BE2C (cell line): Measurements from ENCODE around the gene CEACAM1.

Source experiments
- DNase-seq: peaks from one replicate; pipeline ENCODE4 v3.0.0-alpha.2; 2020
- H3K27me3 ChIP-seq: fragments of 250-450 bp; sonication (Bioruptor Pico); 2 replicates; pipeline ENCODE4 v1.5.1; 2020; ENCODE audit warnings: mild to moderate bottlenecking
- H3K36me3 ChIP-seq: fragments of 250-450 bp; sonication (Bioruptor Pico); 2 replicates; pipeline ENCODE4 v1.5.1; 2020; ENCODE audit warnings: mild to moderate bottlenecking
- H3K4me1 ChIP-seq: fragments of 250-450 bp; sonication (Bioruptor Pico); 2 replicates; pipeline ENCODE4 v1.5.1; 2020
- H3K4me3 ChIP-seq: 2 replicates; pipeline ENCODE4 v1.5.1; 2011; ENCODE audit warnings: low read depth, low read length
- H3K9me3 ChIP-seq: fragments of 250-450 bp; sonication (Bioruptor Pico); 2 replicates; pipeline ENCODE4 v1.5.1; 2020
- CTCF ChIP-seq: IDR thresholded peaks from 2 replicates; pipeline ENCODE4 v1.5.1; 2012; ENCODE audit warnings: mild to moderate bottlenecking, low read depth, low read length

Gene CEACAM1

GRCh38 chr19:42480335-42481095 is 47.8 kb downstream of the CEACAM1 start:
- Histone ChIP-seq H3K36me3 (no peaks in the 10 kb centered on the region), H3K4me1 (no peaks in the 10 kb centered on the region), H3K27me3 (no peaks in the 10 kb centered on the region), H3K4me3 (no peak overlapping the region), H3K9me3 (no peaks in the 10 kb centered on the region)
- no peak for DNase-seq
- no peak for TF ChIP-seq CTCF

DNA sequence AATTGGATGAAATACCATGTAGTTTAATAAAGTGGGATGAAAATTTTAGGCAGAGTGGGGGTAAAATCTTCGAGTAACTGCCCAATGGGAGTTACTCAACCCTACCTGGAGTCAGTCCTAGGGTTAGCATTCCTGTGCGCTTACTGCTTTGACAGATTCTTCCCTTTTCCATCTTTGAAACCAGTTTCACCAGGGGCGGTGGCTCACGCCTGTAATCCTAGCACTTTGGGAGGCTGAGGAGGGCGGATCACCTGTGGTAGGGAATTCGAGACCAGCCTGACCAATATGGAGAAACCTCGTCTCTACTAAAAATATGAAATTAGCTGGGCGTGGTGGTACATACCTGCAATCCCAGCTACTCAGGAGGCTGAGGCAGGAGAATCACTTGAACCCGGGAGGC is 48.5 kb downstream of the CEACAM1 start:
- no peak for DNase-seq
- no peaks in the 10 kb centered on the region for H3K36me3 ChIP-seq
- H3K9me3 ChIP-seq = no peaks in the 10 kb centered on the region; the same call in 1 of the 2 replicates
- H3K4me3 ChIP-seq = no peak overlapping the region
- no peak for TF ChIP-seq CTCF
- H3K27me3 ChIP-seq = no peaks in the 10 kb centered on the region
- no peaks in the 10 kb centered on the region for H3K4me1 ChIP-seq

DNA sequence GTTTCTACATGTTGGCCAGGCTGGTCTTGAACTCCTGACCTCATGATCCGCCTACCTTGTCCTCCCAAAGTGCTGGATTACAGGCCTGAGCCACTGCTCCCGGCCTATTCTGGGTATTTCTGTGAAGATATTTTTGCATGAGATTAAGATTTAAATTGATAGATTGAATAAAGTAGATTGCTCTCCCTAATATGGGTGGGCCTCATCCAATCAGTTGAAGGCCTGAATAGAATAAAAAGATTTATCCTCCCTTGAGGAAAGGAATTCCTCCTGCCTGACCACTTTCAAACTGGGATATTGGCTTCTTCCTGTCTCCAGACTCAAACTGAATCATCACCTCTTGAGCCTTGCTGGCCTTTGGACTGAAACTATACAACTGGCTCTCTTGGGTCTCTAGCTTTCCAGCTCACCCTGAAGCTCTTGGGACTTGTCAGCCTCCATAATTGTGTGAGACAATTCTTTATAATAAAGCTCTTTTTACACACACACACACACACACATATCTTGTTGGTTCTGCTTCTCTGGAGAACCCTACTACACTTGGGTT is 49.4 kb downstream of the CEACAM1 start:
- no peak for DNase-seq
- no peaks in the 10 kb centered on the region for H3K36me3 ChIP-seq
- no peak for TF ChIP-seq CTCF
- no peak overlapping the region for H3K4me3 ChIP-seq
- no peaks in the 10 kb centered on the region for H3K4me1 ChIP-seq
- no peaks in the 10 kb centered on the region; the same call in 1 of the 2 replicates for H3K9me3 ChIP-seq
- H3K27me3 ChIP-seq = no peaks in the 10 kb centered on the region

- Histone ChIP-seq H3K27me3 (no peaks in the 10 kb centered on the region; the same call in 1 of the 2 replicates), H3K9me3 (no peaks in the 10 kb centered on the region; the same call in 1 of the 2 replicates), H3K36me3 (no peaks in the 10 kb centered on the region), H3K4me1 (no peaks in the 10 kb centered on the region), H3K4me3 (no peak overlapping the region)
- no peak for DNase-seq
- no peak for TF ChIP-seq CTCF
Observed at GRCh38 chr19:42477933-42478332, 50.3 kb downstream of the CEACAM1 start.

DNA sequence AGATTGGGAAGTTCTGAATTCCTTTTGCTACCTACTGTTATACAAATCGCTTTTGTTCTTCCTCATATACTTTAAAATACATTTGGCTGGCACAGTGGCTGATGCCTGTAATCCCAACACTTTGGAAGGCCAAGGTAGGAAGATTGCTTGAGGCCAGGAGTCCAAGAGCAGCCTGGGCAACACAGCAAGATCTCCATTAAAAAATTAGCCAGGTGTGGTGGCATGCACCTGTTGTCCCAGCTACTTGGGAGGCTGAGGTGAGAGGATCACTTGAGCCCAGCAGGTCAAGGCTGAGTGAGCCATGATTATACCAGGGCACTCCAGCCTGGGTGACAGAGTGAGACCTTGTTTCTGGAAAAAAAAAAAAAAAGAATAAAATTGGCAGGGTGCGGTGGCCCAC is 51.2 kb downstream of the CEACAM1 start:
- Histone ChIP-seq H3K4me1 (no peaks in the 10 kb centered on the region), H3K4me3 (no peak overlapping the region), H3K9me3 (no peaks in the 10 kb centered on the region; the same call in 1 of the 2 replicates), H3K27me3 (peaks cover 7% of the 10 kb centered on the region), H3K36me3 (no peaks in the 10 kb centered on the region)
- TF ChIP-seq CTCF = no peak
- DNase-seq = no peak

- Histone ChIP-seq H3K36me3 (no peaks in the 10 kb centered on the region), H3K27me3 (peaks cover 24% of the 10 kb centered on the region), H3K9me3 (no peaks in the 10 kb centered on the region; the same call in 1 of the 2 replicates), H3K4me1 (no peaks in the 10 kb centered on the region), H3K4me3 (no peak overlapping the region)
- TF ChIP-seq CTCF = no peak
- no peak for DNase-seq
Observed at GRCh38 chr19:42475366-42475765, 52.9 kb downstream of the CEACAM1 start.
